PFSK-1 (cell line): ENCODE data around the gene HACE1.

Source experiments
- FOXP2 ChIP-seq: optimal IDR thresholded peaks from 2 replicates; pipeline ENCODE3; 2011; ENCODE audit warnings: borderline replicate concordance, control low read depth, inconsistent platforms; ENCODE audit not compliant: insufficient read depth; ENCODE audit errors: extremely low read length, extremely low read depth
- POLR2AphosphoS5 ChIP-seq: IDR thresholded peaks from 2 replicates; pipeline ENCODE4 v1.6.1; 2012; ENCODE audit warnings: low read depth, mild to moderate bottlenecking, control low read depth, low read length, moderate library complexity
- SIN3A ChIP-seq: IDR thresholded peaks from 2 replicates; pipeline ENCODE4 v1.6.1; 2012; ENCODE audit warnings: mild to moderate bottlenecking, low read length, moderate library complexity, borderline replicate concordance; ENCODE audit not compliant: insufficient read depth
- TAF1 ChIP-seq: IDR thresholded peaks from 2 replicates; pipeline ENCODE4 v1.6.1; 2012; ENCODE audit warnings: low read length, control low read depth, borderline replicate concordance; ENCODE audit not compliant: insufficient read depth
- TF ChIP-seq, protein P1 (sequence below), 2 experiments: IDR thresholded peaks; 2 replicates each; pipeline versions ENCODE4 v1.6.1 to v1.8.0; 2011 to 2012; ENCODE audit warnings: low read depth in 2 of 2, low read length in 2 of 2, control low read depth in 1 of 2, inconsistent platforms in 1 of 2, mild to moderate bottlenecking in 1 of 2, moderate library complexity in 1 of 2; ENCODE audit not compliant: insufficient read depth in 1 of 2

DNA sequence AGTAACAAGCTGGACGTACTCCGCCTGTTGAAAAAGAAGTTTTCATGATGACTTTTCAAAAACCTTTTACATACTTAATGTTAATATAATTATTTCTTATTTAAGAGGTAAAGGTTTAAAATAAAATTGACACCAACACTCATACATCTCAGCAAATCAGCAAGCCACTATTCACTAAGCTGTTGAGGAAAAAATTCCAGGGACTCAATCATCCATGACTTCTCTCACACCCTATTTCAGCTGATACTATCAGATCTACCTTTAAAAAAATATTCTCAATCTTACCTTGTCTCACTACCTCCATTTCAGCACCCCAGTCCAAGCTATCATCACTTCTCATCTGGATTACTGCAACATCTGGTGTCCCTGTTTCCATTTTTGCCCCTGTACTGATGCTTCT, 109.3 kb downstream of the HACE1 start:
- TF ChIP-seq, protein P1, sequence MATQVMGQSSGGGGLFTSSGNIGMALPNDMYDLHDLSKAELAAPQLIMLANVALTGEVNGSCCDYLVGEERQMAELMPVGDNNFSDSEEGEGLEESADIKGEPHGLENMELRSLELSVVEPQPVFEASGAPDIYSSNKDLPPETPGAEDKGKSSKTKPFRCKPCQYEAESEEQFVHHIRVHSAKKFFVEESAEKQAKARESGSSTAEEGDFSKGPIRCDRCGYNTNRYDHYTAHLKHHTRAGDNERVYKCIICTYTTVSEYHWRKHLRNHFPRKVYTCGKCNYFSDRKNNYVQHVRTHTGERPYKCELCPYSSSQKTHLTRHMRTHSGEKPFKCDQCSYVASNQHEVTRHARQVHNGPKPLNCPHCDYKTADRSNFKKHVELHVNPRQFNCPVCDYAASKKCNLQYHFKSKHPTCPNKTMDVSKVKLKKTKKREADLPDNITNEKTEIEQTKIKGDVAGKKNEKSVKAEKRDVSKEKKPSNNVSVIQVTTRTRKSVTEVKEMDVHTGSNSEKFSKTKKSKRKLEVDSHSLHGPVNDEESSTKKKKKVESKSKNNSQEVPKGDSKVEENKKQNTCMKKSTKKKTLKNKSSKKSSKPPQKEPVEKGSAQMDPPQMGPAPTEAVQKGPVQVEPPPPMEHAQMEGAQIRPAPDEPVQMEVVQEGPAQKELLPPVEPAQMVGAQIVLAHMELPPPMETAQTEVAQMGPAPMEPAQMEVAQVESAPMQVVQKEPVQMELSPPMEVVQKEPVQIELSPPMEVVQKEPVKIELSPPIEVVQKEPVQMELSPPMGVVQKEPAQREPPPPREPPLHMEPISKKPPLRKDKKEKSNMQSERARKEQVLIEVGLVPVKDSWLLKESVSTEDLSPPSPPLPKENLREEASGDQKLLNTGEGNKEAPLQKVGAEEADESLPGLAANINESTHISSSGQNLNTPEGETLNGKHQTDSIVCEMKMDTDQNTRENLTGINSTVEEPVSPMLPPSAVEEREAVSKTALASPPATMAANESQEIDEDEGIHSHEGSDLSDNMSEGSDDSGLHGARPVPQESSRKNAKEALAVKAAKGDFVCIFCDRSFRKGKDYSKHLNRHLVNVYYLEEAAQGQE (IDR thresholded peaks at IDR 0.05; ENCODE audit: insufficient read depth in 1 of 2, low read depth in 2 of 2, low read length in 2 of 2), result no peak
- no peak for TF ChIP-seq SIN3A
- no peak for TF ChIP-seq POLR2AphosphoS5
- TF ChIP-seq FOXP2, result no peak
- no peak for TF ChIP-seq TAF1
